Pons (tissue), 1 donor: ENCODE data around the gene MTMR12.

Source experiments
- DNase-seq: peaks from one replicate; pipeline ENCODE4 v3.0.0-alpha.2; 2016; ENCODE audit warnings: low spot score

The MTMR12 gene

GRCh38 chr5:32312595-32313332 is at the start of gene MTMR12:
MTMR12 (minus strand) TSS chr5:32312939; CDS start chr5:32312838, 101 bp downstream.
- peak; percentile 100 for DNase-seq

GRCh38 chr5:32362527-32362926 is 49.8 kb upstream of the MTMR12 start:
- DNase-seq: no peak

GRCh38 chr5:32360906-32361305 is 48.2 kb upstream of the MTMR12 start:
- no peak for DNase-seq

- DNase-seq: no peak
These were observed 45.9 kb upstream of the MTMR12 start for GRCh38 chr5:32358611-32359010.

- no peak for DNase-seq
These were observed 44.9 kb upstream of the MTMR12 start for GRCh38 chr5:32357658-32358057.

- DNase-seq: peak; percentile 7
These were observed 42.9 kb upstream of the MTMR12 start for GRCh38 chr5:32355686-32356085.

- DNase-seq: no peak
These were observed 40.7 kb upstream of the MTMR12 start for GRCh38 chr5:32353420-32353819.

- no peak for DNase-seq
These were observed 39.9 kb upstream of the MTMR12 start for GRCh38 chr5:32352685-32353084.

- no peak for DNase-seq
These were observed 34.1 kb upstream of the MTMR12 start for GRCh38 chr5:32346869-32347268.

- no peak for DNase-seq
These were observed 30.4 kb upstream of the MTMR12 start for GRCh38 chr5:32343058-32343672.

GRCh38 chr5:32342656-32343055 is 29.9 kb upstream of the MTMR12 start:
- no peak for DNase-seq

GRCh38 chr5:32339878-32340277 is 27.1 kb upstream of the MTMR12 start:
- no peak for DNase-seq

- no peak for DNase-seq
These were observed 26.5 kb upstream of the MTMR12 start for GRCh38 chr5:32339198-32339597.

GRCh38 chr5:32332966-32333365 is 20.2 kb upstream of the MTMR12 start:
- no peak for DNase-seq

- DNase-seq: no peak
These were observed 19.6 kb upstream of the MTMR12 start for GRCh38 chr5:32332361-32332760.

GRCh38 chr5:32331935-32332274 is 19.2 kb upstream of the MTMR12 start:
- DNase-seq: no peak

- DNase-seq: no peak
These were observed 18.6 kb upstream of the MTMR12 start for GRCh38 chr5:32331217-32331934.

GRCh38 chr5:32330126-32330971 is 17.6 kb upstream of the MTMR12 start:
- no peak for DNase-seq

- DNase-seq: peak; percentile 72
These were observed 16.7 kb upstream of the MTMR12 start for GRCh38 chr5:32329395-32329834.

- no peak for DNase-seq
These were observed 13.6 kb upstream of the MTMR12 start for GRCh38 chr5:32326216-32326772.

- DNase-seq: no peak
These were observed 12.9 kb upstream of the MTMR12 start for GRCh38 chr5:32325616-32326015.

- no peak for DNase-seq
These were observed 12.3 kb upstream of the MTMR12 start for GRCh38 chr5:32325062-32325461.
